Measurements from ENCODE around the gene ERVFRD-1. TPM values are rescaled to one million over a fixed set of nuclear protein-coding genes. Genes with fewer than 3 reads are reported as not detected.

Gene ERVFRD-1, protein sequence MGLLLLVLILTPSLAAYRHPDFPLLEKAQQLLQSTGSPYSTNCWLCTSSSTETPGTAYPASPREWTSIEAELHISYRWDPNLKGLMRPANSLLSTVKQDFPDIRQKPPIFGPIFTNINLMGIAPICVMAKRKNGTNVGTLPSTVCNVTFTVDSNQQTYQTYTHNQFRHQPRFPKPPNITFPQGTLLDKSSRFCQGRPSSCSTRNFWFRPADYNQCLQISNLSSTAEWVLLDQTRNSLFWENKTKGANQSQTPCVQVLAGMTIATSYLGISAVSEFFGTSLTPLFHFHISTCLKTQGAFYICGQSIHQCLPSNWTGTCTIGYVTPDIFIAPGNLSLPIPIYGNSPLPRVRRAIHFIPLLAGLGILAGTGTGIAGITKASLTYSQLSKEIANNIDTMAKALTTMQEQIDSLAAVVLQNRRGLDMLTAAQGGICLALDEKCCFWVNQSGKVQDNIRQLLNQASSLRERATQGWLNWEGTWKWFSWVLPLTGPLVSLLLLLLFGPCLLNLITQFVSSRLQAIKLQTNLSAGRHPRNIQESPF
- not detected in 2 replicates for total RNA-seq
- long read RNA-seq, result 0 reads

DNA sequence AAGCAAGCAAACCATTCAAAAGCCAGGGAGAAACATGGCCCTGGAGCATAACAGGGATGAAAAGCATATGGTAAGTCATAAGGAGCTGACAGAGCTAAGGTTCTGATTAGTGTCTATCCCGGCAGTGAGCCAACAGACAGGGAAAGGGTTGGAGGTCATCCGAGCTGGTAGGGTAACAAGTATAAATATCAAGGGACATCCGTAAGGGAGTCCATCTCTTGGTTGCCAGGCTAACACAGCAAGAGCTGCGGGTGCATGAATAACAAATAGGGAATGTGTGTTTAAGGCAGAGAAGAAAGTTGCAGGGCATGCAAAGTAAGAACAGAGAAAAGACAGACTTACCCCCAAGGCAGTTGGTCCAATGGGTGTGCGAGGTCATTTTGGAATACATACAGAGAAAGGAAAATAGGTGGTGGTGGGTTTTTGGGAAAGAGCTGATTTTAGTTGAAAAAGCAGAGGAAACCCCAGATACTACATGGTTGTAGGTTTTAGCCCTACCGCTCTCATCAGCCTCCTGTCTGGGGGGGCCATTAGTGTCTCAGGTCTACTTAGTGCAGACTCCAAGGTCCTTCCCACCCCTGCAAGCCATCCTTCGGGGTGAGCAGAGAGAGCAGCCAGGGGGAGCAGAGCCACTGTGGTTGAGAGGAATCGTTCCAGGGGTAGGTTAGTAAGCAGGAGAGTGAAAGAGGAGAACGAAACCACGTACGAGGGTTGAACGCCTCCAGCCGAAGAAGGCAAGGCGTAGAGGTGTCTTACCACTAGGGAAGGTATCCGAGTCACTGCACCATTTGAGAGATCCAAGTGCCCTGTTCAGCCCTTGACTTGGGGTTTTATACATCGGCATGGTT is at the start of gene ERVFRD-1:
TSS of gene ERVFRD-1 (minus strand) at position 805 of the 848 bp plus-strand sequence. CDS start 6,415 bp downstream, outside the sequence.
- Mint-ChIP-seq H3K36me3 (ENCODE audit: low read depth) (peaks cover 6% of the 10 kb centered on the region), H3K27ac (ENCODE audit: unreplicated experiment) (no peak within 1 kb of the TSS), H3K9me3 (peaks cover 4% of the 10 kb centered on the region), H3K4me3 (no peak within 1 kb of the TSS), H3K4me1 (peaks cover 11% of the 10 kb centered on the region), H3K27me3 (ENCODE audit: low read depth) (no peaks in the 10 kb centered on the region)
- TF ChIP-seq, protein P1, sequence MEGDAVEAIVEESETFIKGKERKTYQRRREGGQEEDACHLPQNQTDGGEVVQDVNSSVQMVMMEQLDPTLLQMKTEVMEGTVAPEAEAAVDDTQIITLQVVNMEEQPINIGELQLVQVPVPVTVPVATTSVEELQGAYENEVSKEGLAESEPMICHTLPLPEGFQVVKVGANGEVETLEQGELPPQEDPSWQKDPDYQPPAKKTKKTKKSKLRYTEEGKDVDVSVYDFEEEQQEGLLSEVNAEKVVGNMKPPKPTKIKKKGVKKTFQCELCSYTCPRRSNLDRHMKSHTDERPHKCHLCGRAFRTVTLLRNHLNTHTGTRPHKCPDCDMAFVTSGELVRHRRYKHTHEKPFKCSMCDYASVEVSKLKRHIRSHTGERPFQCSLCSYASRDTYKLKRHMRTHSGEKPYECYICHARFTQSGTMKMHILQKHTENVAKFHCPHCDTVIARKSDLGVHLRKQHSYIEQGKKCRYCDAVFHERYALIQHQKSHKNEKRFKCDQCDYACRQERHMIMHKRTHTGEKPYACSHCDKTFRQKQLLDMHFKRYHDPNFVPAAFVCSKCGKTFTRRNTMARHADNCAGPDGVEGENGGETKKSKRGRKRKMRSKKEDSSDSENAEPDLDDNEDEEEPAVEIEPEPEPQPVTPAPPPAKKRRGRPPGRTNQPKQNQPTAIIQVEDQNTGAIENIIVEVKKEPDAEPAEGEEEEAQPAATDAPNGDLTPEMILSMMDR (conservative IDR thresholded peaks at IDR 0.05), result no peak
- no peak for DNase-seq (ENCODE audit: low read depth, low spot score)

DNA sequence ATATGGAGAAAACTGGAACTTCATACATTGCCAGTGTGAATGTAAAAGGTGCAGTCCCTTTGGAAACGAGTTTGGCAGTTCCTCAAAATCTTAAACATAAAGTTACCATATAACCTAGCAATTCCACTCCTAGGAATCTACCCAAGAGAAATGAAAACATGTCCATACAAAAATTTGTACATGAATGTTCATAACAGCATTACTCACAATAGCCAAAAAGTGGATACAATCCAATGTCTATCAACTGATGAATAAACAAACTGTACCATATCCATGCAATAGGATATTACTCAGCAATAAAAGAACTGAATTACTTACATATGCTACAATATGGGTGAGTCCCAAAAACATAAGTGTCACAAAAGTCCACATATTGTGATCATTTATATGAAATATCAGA is 48.7 kb upstream of the ERVFRD-1 start:
- Mint-ChIP-seq H3K9me3 (no peaks in the 10 kb centered on the region), H3K27me3 (ENCODE audit: low read depth) (peaks cover 5% of the 10 kb centered on the region), H3K36me3 (ENCODE audit: low read depth) (no peaks in the 10 kb centered on the region), H3K27ac (ENCODE audit: unreplicated experiment) (no peak overlapping the region), H3K4me1 (peaks cover 33% of the 10 kb centered on the region), H3K4me3 (no peak overlapping the region)
- no peak for DNase-seq (ENCODE audit: low read depth, low spot score)
- TF ChIP-seq, protein P1 (conservative IDR thresholded peaks at IDR 0.05), result no peak

DNA sequence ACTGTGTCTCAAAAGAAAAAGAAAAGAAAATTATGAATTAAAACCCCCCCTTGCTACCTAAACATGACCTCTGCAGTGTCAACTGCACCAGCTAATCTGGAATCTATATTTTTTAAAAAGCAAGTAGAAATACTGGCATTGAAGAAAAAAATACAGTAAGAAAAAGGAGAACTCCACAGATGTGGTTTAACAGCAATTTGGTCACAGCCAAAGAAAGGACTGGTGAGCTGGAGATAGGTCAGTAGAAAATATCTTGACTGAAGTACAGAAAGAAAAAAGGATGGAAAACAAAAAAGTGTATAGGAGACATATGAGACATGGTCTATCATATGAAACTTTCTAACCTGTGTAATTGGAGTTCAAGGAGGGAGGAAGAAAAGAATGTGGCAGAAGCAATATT is 44.1 kb upstream of the ERVFRD-1 start:
- H3K4me3 Mint-ChIP-seq, result no peak overlapping the region
- H3K27ac Mint-ChIP-seq (ENCODE audit: unreplicated experiment), result no peak overlapping the region
- no peaks in the 10 kb centered on the region for H3K9me3 Mint-ChIP-seq
- H3K4me1 Mint-ChIP-seq, result peaks cover 12% of the 10 kb centered on the region
- TF ChIP-seq, protein P1 (conservative IDR thresholded peaks at IDR 0.05), result no peak
- DNase-seq (ENCODE audit: low read depth, low spot score), result no peak
- peaks cover 5% of the 10 kb centered on the region for H3K36me3 Mint-ChIP-seq (ENCODE audit: low read depth)
- H3K27me3 Mint-ChIP-seq (ENCODE audit: low read depth), result peaks cover 10% of the 10 kb centered on the region

DNA sequence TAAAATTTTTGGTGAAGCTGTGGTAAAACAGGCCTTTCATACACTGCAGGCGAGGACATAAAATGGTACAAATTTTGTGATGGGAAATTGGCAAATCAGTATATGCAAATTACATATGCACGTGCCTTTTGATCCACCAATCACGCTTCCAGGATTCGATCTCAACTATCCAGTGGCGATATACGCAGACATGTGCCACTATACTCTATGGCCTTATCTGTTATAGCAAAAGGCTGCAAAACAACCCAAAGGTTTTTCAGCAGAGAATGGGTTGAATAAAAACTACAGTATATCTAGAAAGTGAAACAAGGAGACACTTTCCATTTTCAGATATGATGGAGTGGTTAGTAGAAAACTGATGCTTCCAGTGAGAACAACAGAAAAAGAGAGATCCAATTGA is 41.9 kb upstream of the ERVFRD-1 start:
- Mint-ChIP-seq H3K36me3 (ENCODE audit: low read depth) (peaks cover 5% of the 10 kb centered on the region), H3K27ac (ENCODE audit: unreplicated experiment) (no peak overlapping the region), H3K9me3 (no peaks in the 10 kb centered on the region), H3K4me3 (no peak overlapping the region), H3K4me1 (peaks cover 12% of the 10 kb centered on the region), H3K27me3 (ENCODE audit: low read depth) (peaks cover 10% of the 10 kb centered on the region)
- TF ChIP-seq, protein P1 (conservative IDR thresholded peaks at IDR 0.05), result no peak
- DNase-seq (ENCODE audit: low read depth, low spot score), result no peak

DNA sequence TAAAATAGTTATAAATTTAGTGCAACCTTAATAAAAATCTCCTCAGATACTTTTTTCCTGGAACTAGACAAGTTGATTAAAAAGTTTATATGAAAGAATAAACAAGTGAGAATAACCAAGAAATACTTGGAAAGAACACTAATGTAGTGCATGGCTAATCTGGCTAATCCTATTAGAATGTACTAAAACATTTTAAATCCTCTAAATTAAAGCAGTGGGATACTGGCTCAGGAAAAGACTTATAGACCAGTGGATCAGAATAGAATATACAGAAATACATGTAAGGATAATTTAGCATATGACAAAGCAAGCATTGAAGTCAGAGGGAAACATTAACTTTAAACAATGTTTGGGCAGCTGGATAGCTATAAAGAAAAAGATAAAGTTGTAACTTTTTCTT is 41.1 kb upstream of the ERVFRD-1 start:
- H3K27me3 Mint-ChIP-seq (ENCODE audit: low read depth), result peaks cover 10% of the 10 kb centered on the region
- H3K9me3 Mint-ChIP-seq, result no peaks in the 10 kb centered on the region
- H3K4me1 Mint-ChIP-seq, result peaks cover 12% of the 10 kb centered on the region
- no peak for DNase-seq (ENCODE audit: low read depth, low spot score)
- no peak overlapping the region for H3K4me3 Mint-ChIP-seq
- H3K36me3 Mint-ChIP-seq (ENCODE audit: low read depth), result peaks cover 5% of the 10 kb centered on the region
- no peak overlapping the region for H3K27ac Mint-ChIP-seq (ENCODE audit: unreplicated experiment)
- TF ChIP-seq, protein P1 (conservative IDR thresholded peaks at IDR 0.05), result no peak
